Breast epithelium (tissue), 4 donors: ENCODE data around the gene PDLIM5. TPM values are rescaled to one million over a fixed set of nuclear protein-coding genes. Genes with fewer than 3 reads are reported as not detected.

Source experiments
- DNase-seq, 2 donors: peaks; one replicate each; pipeline ENCODE4 v3.0.0-alpha.2; 2019; ENCODE audit warnings: low spot score in 2 of 2
- H3K27ac ChIP-seq, 2 donors: fragments of 200-600 bp; sonication (generic) in 1 of 2; one replicate each; pipeline ENCODE4 v1.5.1; 2016 to 2019; ENCODE audit warnings: mild to moderate bottlenecking in 1 of 2
- H3K27me3 ChIP-seq, 2 donors: fragments of 200-600 bp; sonication (generic) in 1 of 2; one replicate each; pipeline versions ENCODE4 v1.5.1 to v1.6.0; 2017 to 2019; ENCODE audit warnings: control low read depth in 1 of 2, mild to moderate bottlenecking in 1 of 2
- H3K36me3 ChIP-seq: fragments of 200-600 bp; one replicate; pipeline ENCODE4 v1.5.1; 2019
- H3K4me1 ChIP-seq, 2 donors: fragments of 200-600 bp; sonication (generic); one replicate each; pipeline ENCODE4 v1.5.1; 2016 to 2019; ENCODE audit warnings: control low read depth in 1 of 2
- H3K4me3 ChIP-seq, 3 donors: fragments of 200-600 bp; sonication (generic); 1 replicate in 2 of 3; 2 replicates in 1 of 3; pipeline ENCODE4 v1.5.1; 2016 to 2019; ENCODE audit warnings: mild to moderate bottlenecking in 3 of 3, moderate library complexity in 2 of 3
- H3K9me3 ChIP-seq, 2 donors: fragments of 200-600 bp; sonication (generic) in 1 of 2; one replicate each; pipeline ENCODE4 v1.5.1; 2016 to 2019; ENCODE audit warnings: control low read depth in 1 of 2
- POLR2A ChIP-seq: fragments of 450-650 bp; IDR thresholded peaks from one replicate; pipeline ENCODE4 v1.6.1; 2016; ENCODE audit warnings: antibody characterized with exemption, mild to moderate bottlenecking, moderate library complexity
- POLR2AphosphoS5 ChIP-seq, 3 donors: sonication (generic); formaldehyde crosslinking; IDR thresholded peaks; one replicate each; pipeline ENCODE4 v1.6.1; 2017; ENCODE audit warnings: antibody characterized with exemption in 3 of 3
- intact Hi-C: fragments of 100-400 bp; cut with DNase I; formaldehyde crosslinking; loops from one replicate; pipeline ENCODE4 v1.15.1; 2023; ENCODE audit warnings: low total_unique reads
- total RNA-seq, 3 donors: library from RNA; depleted of rRNA; stranded (reverse); fragments of >200 nt; gene quantifications; one replicate each; pipeline ENCODE4 v1.1.0, GENCODE V29; 2016
- TF ChIP-seq, protein P1 (sequence below), 3 donors: fragments of 450-650 bp; IDR thresholded peaks; one replicate each; pipeline ENCODE4 v1.5.1; 2016 to 2017; ENCODE audit warnings: antibody characterized with exemption in 3 of 3, mild to moderate bottlenecking in 3 of 3, moderate library complexity in 3 of 3

Gene PDLIM5
- total RNA-seq, 3 donors from 2014 or later, result 120 to 263 (median 158) TPM

DNA sequence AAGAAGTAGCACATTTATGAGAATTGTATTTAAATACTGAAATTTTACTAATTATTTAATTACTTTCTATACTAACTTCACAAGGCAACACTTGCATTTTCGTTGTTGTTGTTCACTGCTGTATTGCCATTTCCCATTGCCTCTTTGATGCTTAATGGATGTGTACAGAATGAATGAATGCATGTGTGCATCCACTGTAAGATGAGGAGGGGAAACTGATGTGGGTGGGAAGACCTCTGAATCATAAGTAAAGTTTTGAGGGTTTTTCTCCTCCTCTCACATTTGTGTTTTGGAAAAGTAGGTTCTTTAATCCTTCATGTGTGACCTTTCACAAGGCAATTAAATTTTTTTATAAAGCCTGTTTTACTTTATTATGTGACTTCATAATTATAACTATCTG, 46.8 kb downstream of the PDLIM5 start:
- Histone ChIP-seq H3K36me3 (no peaks in the 10 kb centered on the region), H3K4me1 (no peaks in the 10 kb centered on the region), H3K9me3 (no peaks in the 10 kb centered on the region), H3K27ac (no peak overlapping the region), H3K4me3 (no peak overlapping the region), H3K27me3 (no peaks in the 10 kb centered on the region)
- intact Hi-C loops, result no loop called here
- no peak for DNase-seq
- TF ChIP-seq POLR2AphosphoS5 (IDR thresholded peaks at IDR 0.05), result no peak
- TF ChIP-seq, protein P1, sequence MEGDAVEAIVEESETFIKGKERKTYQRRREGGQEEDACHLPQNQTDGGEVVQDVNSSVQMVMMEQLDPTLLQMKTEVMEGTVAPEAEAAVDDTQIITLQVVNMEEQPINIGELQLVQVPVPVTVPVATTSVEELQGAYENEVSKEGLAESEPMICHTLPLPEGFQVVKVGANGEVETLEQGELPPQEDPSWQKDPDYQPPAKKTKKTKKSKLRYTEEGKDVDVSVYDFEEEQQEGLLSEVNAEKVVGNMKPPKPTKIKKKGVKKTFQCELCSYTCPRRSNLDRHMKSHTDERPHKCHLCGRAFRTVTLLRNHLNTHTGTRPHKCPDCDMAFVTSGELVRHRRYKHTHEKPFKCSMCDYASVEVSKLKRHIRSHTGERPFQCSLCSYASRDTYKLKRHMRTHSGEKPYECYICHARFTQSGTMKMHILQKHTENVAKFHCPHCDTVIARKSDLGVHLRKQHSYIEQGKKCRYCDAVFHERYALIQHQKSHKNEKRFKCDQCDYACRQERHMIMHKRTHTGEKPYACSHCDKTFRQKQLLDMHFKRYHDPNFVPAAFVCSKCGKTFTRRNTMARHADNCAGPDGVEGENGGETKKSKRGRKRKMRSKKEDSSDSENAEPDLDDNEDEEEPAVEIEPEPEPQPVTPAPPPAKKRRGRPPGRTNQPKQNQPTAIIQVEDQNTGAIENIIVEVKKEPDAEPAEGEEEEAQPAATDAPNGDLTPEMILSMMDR (IDR thresholded peaks at IDR 0.05), result no peak
- no peak for TF ChIP-seq POLR2A

DNA sequence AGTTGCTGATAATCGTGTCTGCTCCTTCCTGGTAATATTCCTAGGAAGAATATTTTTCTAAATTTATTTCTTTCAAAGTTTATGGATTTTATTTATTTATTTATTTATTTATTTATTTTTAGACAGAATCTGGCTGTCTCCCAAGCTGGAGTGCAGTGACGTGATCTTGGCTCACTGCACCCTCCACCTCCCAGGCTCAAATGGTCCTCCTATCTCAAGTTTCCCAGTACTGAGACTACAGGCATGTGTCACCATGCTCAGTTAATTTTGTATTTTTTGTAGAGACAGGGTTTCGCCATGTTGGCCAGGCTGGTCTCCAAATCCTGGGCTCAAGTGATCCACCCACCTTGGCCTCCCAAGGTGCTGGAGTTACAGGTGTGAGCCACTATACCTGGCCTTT, 48.9 kb downstream of the PDLIM5 start:
- intact Hi-C loops, result no loop called here
- Histone ChIP-seq H3K4me1 (no peaks in the 10 kb centered on the region), H3K4me3 (no peak overlapping the region), H3K9me3 (no peaks in the 10 kb centered on the region), H3K36me3 (no peaks in the 10 kb centered on the region), H3K27ac (no peak overlapping the region), H3K27me3 (no peaks in the 10 kb centered on the region)
- TF ChIP-seq POLR2A (no peak), POLR2AphosphoS5 (IDR thresholded peaks at IDR 0.05) (no peak)
- TF ChIP-seq, protein P1 (IDR thresholded peaks at IDR 0.05), result no peak
- no peak for DNase-seq

DNA sequence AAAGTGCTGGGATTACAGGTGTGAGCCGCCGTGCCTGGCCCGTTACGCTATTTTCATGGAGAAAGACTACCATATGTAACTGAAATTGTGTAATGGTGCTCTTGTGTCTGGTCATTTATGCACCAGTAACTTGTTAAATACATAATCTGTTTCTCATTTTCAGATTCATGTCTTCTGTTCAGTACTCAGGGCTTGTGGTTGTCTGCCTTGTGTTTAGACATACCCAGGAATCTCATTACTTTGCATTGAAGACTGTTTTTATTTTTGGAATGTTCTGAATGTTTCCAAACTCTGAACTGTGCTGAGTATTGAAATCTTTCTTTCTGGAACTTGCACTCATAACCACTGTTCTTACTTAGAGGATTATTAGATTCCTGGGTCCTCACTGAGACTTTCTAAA, 52.8 kb downstream of the PDLIM5 start:
- DNase-seq, result no peak
- peaks cover 4 to 6% of the 10 kb centered on the region in 2 donors for H3K4me1 ChIP-seq
- H3K27ac ChIP-seq, result no peak overlapping the region

DNA sequence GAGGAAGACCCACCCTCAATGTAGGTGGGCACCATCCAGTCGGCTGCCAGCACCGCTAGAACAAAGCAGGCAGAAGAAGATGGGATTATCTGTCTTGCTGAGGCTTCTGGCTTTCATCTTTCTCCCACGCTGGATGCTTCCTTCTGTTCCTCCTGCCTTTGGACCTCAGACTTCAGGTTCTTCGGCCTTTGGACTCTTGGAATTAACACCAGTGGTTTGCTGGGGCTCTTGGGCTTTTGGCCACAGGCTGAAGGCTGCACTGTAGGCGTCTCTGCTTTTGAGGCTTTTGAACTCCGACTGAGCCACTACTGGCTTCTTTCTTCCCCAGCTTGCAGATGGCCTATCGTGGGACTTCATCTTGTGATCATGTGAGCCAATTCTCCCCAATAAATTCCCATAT, 55.1 kb downstream of the PDLIM5 start:
- H3K36me3 ChIP-seq, result no peaks in the 10 kb centered on the region
- H3K27me3 ChIP-seq, result no peaks in the 10 kb centered on the region
- no peak overlapping the region for H3K4me3 ChIP-seq
- DNase-seq, result no peak
- peaks cover 4 to 6% of the 10 kb centered on the region in 2 donors for H3K4me1 ChIP-seq
- intact Hi-C loops, result no loop called here
- H3K27ac ChIP-seq, result no peak overlapping the region
- H3K9me3 ChIP-seq, result no peaks in the 10 kb centered on the region
- TF ChIP-seq, protein P1 (IDR thresholded peaks at IDR 0.05), result no peak
- no peak for TF ChIP-seq POLR2AphosphoS5 (IDR thresholded peaks at IDR 0.05)
- no peak for TF ChIP-seq POLR2A

More for the DNA sequence above, 52.8 kb downstream of the PDLIM5 start:
- TF ChIP-seq POLR2AphosphoS5 (IDR thresholded peaks at IDR 0.05), result no peak
- TF ChIP-seq, protein P1 (IDR thresholded peaks at IDR 0.05), result no peak
- no peak for TF ChIP-seq POLR2A
- no peaks in the 10 kb centered on the region for H3K9me3 ChIP-seq
- H3K36me3 ChIP-seq, result no peaks in the 10 kb centered on the region
- H3K4me3 ChIP-seq, result no peak overlapping the region
- no peaks in the 10 kb centered on the region for H3K27me3 ChIP-seq
- intact Hi-C loops, result no loop called here

DNA sequence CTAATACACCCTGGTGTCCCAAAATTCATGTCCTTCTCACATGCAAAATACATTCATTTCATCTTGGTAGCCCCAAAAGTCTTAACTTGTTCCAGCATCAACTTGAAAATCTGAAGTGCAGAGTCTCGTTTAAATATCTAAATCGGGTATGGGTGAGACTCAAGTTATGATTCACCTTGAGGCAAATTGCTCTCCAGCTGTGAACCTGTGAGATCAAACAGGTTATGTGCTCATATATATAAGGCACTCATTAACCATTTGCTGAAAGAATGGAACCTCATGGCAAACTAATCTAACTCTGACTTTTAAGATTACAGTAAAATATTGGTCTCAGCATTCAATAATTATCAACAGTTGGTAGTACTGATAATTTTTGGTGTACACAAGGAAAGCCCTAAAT, 55.5 kb downstream of the PDLIM5 start:
- H3K4me1 ChIP-seq, result peaks cover 4 to 6% of the 10 kb centered on the region in 2 donors
- TF ChIP-seq, protein P1 (IDR thresholded peaks at IDR 0.05), result no peak
- no peak for TF ChIP-seq POLR2A
- no peak for TF ChIP-seq POLR2AphosphoS5 (IDR thresholded peaks at IDR 0.05)
- no peaks in the 10 kb centered on the region for H3K9me3 ChIP-seq
- H3K36me3 ChIP-seq, result no peaks in the 10 kb centered on the region
- no peak for DNase-seq
- H3K27ac ChIP-seq, result no peak overlapping the region
- no peaks in the 10 kb centered on the region for H3K27me3 ChIP-seq
- H3K4me3 ChIP-seq, result no peak overlapping the region
- intact Hi-C loops, result no loop called here
